Measurements from ENCODE around the gene RAMP3.
"Not testable (repeated sequence)": the region's sequence is repeated elsewhere in the genome, so short reads cannot be mapped to it uniquely, and the experiment has no call there.

Gene RAMP3

GRCh38 chr7:45131891-45132290 lies 25.7 kb upstream of the RAMP3 start:
- no peak for DNase-seq (ENCODE audit: low read depth in 2 of 3, low spot score in 1 of 3)

DNA sequence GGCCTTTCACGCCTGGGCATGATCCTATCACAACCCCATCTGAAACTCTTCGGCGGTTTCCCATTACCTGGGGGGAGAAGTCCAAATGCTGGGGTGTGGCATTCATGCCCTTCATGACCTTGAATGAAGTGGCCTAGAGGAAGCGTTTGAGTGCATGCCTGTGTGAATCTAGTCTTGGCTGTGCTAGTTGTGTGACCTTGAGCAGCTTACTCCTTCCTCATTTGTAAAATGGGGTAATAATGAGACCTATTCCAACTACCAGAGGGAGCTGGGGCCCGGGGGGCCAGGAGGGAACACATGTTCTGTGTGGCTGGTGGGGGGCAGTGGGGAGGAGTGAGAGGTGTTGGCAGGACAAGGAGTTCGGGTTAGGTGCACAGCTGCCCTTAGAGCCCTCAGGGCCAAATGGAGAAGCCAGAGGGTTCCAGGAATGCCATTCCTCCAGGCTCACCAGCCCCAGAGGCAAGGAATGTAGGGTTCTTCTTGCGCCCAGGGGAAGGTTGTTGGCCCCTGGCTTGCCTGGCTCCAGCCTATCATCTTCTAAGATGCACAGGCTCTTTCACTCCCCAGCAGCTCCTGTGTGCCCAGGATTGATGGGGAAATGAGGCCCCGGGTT lies 24.8 kb upstream of the RAMP3 start:
- DNase-seq (ENCODE audit: low read depth in 2 of 3, low spot score in 1 of 3), result no peak

GRCh38 chr7:45133352-45133751 lies 24.2 kb upstream of the RAMP3 start:
- DNase-seq (ENCODE audit: low read depth in 2 of 3, low spot score in 1 of 3), result no peak

GRCh38 chr7:45133877-45134276 lies 23.7 kb upstream of the RAMP3 start:
- no peak for DNase-seq (ENCODE audit: low read depth in 2 of 3, low spot score in 1 of 3)

DNA sequence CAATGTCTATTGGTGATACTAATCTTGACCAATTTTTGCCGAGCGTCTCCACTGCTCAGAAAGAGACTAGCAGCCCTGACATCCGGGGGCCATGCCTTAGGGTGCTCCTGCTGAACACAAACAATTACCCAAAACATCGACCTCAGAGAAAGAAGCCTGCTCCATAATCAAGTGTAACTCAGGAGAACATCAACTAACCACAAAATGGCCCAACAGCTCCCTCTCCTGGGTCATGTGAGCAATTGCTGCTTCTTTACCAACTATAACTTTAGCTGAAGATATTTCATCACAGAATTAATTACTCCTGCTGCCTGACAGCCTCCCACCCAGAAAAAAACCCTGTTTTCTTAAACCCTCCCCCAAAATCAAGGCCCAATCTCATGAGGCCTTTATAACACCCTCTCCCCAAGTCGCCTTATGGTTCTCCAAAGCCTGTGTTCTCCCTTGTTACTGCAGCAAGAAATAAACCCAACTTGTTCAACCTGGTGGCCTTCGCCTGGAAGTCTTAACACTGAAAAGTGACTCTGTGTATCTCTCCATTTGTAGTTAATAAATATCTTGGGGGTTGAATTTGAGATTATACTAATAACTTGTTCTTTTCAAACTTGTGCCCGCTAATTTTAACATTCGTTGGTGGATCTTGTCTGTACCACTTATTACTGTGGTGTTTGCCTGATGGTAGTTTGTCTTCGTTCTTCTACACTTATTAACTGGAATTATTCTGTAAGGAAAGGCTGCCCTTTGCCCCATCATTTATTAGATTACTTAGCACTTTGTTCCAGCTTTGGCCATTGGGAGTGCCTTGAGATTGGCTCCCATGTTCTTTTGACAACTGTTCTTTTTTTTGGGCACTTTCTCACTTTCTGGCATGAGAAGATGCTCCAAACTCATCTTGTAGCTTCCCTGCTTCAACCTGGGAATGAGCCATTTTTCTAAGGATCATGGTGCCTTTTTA lies 21.2 kb upstream of the RAMP3 start:
- peak; percentile 41 to 69 (median 51) for DNase-seq (ENCODE audit: low read depth in 2 of 3, low spot score in 1 of 3)

GRCh38 chr7:45138433-45139267 lies 18.9 kb upstream of the RAMP3 start:
- DNase-seq (ENCODE audit: low read depth in 2 of 3, low spot score in 1 of 3), result no peak

DNA sequence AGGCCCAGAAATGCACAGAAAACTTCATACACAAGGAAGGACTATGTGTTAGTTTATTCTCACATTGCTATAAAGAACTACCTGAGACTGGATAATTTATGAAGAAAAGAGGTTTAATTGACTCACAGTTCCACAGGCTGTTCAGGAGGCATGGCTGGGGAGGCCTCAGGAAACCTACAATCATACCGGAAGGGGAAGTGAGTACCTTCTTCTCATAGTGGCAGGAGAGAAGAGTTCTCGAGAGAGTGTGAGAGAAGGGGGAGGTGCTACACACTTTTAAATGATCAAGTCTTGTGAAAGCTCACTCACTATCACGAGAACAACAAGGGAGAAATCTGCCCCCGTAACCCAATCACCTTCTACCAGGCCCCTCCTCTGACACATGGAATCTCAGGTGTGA lies 16.8 kb upstream of the RAMP3 start:
- DNase-seq (ENCODE audit: low read depth in 2 of 3, low spot score in 1 of 3), result no peak

DNA sequence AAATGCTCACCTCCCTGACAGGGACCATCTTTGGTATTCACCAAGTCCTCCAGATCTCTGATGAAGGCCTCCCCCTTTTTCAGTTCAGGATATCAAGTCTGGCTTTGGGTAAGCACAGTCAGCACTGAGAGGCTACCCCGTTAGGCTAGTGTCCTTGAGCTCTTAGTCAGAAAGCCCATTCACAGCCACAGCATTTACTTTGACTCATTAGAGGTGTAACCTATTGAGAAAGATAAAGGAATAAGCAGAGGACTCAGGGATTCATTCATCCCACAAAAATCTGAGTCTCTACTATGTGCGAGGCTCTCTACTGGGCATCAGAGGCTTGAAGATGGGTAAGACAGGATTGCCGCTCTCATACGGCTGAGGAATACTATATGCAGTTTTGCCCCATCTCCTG lies 14.0 kb upstream of the RAMP3 start:
- no peak for DNase-seq (ENCODE audit: low read depth in 2 of 3, low spot score in 1 of 3)

DNA sequence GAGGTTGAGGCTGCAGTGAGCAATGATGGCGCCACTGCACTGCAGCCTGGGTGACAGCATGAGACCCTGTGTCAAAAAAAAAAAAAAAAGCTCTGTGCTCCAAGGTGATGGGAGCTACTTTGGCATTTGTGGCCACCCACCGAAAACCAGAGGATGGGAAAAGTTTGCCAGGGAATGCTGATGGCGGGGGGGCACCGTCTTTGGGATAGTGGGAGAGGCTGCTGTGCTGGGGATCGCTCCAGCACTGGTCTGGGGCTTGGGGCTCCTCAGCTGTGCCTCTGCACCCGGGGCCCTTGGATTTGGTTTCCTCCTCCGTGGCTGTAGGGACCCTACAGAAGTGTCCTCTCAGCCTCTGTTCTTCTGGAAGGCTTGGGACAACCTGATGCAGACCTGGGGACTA lies 11.7 kb upstream of the RAMP3 start:
- DNase-seq (ENCODE audit: low read depth in 2 of 3, low spot score in 1 of 3), result no peak

DNA sequence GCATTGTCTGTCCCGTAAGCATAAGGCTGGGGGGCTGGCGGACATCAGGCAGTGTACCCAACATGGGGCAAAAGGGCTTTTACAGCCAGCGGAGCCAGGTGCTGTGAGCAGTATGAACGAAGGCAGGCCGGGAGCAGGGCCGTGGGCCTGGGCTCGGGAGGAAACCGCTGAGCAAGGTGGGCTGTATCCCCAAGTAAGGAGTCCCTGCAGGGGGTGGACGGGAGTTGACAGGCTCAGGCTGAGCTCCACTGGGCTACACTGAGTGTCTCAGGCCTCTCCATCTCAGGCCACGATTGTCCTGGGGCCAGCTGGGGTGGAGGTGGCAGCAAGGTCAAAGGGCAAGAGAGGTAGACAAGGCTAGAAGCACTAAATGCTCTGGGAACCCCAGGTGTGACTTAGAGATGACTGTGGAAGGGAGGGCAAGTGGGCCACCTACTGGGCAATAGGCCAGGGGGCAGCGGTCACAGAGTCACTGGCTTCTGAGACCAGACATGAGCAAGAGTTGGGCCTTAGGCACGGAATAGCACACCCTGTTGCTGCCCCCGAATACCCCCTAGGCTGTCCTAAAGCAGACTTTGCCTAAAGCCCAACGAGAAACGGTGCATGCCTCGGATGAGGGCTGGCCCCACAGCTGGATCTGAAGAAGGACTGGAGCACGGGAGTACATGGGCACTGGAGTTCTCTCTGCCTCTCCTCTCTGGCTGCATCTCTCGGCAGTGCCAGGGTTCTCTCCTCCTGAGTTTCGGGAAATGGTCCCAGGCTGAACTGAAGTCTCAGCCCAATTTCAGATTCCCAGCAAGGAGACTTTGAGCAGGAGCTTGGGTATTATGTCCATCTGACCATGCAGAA lies 10.8 kb upstream of the RAMP3 start:
- DNase-seq (ENCODE audit: low read depth in 2 of 3, low spot score in 1 of 3), result no peak

GRCh38 chr7:45147858-45148652 lies 9.5 kb upstream of the RAMP3 start:
- DNase-seq (ENCODE audit: low read depth in 2 of 3, low spot score in 1 of 3), result no peak

- no peak for DNase-seq (ENCODE audit: low read depth in 2 of 3, low spot score in 1 of 3)
These were observed 9.0 kb upstream of the RAMP3 start for GRCh38 chr7:45148653-45148973.

DNA sequence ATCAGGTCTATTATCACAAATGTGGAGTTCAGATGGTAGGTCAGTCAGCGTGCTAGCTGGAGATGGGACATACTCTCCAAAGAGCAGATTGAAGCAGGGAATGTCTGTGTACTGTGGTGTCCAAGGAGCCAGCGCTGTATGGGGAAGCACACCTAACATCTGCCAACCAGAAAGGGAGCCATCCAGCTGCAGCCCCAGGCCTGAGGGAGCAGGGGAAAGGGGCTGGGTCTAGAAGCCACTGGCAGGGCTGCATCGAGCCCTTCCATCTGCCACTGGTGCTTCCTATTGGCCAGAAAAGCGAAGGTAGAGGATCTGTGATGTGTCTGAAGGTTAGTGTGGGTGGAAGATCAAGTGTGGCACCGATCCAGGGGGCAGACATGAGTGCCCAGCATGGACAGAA lies 8.0 kb upstream of the RAMP3 start:
- DNase-seq (ENCODE audit: low read depth in 2 of 3, low spot score in 1 of 3), result no peak

DNA sequence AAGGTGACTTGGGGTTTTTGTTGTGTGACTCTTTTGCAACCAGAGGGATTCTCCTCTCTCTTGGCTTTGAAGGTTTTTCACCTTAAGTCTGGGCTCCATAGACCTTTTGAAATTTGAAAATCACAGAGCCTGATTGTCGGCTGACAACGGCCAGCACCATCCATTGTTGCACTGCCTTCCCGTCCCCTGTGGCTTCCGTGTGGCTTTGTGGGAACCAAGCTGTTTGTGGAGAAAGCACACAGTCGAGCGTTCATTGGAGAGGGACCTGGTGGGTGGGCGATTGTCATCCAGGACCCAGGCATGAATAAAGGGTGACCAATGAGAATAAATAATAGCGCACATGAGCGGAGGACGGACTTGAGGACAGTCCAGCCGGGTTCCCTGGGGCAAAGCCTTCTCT lies 7.4 kb upstream of the RAMP3 start:
- no peak for DNase-seq (ENCODE audit: low read depth in 2 of 3, low spot score in 1 of 3)

GRCh38 chr7:45151131-45151684 lies 6.4 kb upstream of the RAMP3 start:
- DNase-seq (ENCODE audit: low read depth in 2 of 3, low spot score in 1 of 3), result no peak

DNA sequence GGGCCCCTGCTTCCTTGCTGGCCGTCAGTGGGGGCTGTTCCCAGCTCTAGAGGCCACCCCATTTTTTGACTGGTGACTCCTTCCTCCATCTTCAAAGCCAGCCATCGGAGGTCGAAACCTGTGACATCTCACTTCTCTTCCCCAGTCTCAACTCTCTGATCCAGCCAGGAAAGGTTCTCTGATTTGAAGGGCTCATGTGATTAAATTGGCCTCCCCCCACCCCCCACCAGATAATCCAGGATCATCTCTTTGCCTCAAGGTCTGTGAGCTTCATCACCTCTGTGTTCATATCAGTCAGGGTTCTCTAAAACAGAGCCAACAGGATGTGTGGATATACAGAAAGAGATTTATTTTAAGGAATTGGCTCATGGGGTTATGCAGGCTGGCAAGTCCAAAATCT lies 5.6 kb upstream of the RAMP3 start:
- no peak for DNase-seq (ENCODE audit: low read depth in 2 of 3, low spot score in 1 of 3)

DNA sequence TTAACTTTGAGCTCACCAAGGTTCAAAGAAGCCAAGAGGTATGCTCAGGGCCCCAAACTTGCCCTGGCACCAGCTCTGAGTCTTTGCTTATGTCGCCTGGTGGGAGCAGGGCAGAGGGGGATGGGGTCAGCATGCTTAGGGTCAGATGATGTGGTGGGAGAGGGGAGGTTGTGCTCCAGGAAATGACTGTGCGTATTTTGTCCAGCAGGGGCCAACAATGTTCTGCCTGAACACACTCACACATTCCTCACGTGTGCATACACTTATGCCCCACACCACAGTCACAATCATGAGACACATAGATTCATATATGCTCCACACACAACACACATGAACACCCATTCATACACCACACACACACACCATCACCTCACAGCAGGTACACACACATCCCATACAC lies 4.4 kb upstream of the RAMP3 start:
- DNase-seq (ENCODE audit: low read depth in 2 of 3, low spot score in 1 of 3), result no peak

- not testable (repeated sequence) for DNase-seq (ENCODE audit: low read depth in 2 of 3, low spot score in 1 of 3)
These were observed 3.7 kb upstream of the RAMP3 start for GRCh38 chr7:45153861-45154260.

DNA sequence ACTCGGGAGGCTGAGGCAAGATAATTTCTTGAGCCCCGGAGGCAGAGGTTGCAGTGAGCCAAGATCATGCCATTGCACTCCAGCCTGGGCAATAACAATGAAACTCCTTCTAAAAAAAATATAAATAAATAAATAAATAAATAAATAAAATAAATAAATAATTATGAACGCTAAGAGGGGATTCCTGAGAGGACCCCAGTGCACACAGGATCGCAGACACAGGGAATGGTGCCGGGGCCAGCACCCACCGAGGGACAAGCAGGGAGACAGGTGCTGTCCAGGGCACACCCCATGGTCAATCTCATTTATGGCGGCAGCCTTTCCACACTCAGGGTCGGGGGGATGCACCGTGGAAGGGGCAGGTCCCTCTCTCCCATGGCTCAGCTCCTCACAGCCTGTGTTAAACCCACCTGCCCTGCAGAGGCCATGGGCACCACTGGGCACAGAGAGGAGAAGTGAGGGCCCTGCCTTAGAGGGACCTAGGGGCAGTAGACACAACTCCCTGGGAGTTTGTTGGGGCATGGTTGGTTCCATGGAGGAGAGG lies 2.2 kb upstream of the RAMP3 start:
- DNase-seq (ENCODE audit: low read depth in 2 of 3, low spot score in 1 of 3), result no peak

DNA sequence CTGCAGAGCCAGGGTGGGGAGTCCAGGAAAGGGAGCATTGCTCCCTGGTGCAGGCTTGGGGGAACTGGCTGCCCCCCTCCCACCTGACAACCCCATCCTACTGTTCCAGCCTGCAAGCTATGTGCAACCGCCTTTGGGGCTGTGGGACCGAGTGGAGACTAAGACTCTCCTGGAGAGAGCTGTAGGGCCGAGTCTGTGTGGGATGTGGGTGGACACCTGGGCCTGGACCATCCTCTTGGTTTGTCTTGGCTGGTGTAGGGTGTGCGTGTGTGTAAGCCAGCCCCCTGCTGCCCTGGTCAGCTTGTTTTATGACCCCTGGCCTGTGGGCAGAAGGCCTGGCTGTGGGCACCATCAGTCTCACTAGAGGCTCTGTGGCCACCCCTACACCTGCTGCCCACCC lies 1.6 kb upstream of the RAMP3 start:
- DNase-seq (ENCODE audit: low read depth in 2 of 3, low spot score in 1 of 3), result no peak

Data from stimulated activated CD4-positive, alpha-beta T cell treated with anti-CD3 and anti-CD28 coated beads, Interleukin-12 subunit alpha, Interleukin-12 subunit beta, amount 100 ng/mL, for 48 hours (primary cell).